HEK293T (cell line): ENCODE data around the gene VPREB3.

Source experiments
- BHLHE40 ChIP-seq: fragments of 450-650 bp; IDR thresholded peaks from 2 replicates; pipeline ENCODE4 v1.6.1; 2016; ENCODE audit warnings: mild to moderate bottlenecking, moderate library complexity, borderline replicate concordance
- CTBP1 ChIP-seq: fragments of 450-650 bp; IDR thresholded peaks from 2 replicates; pipeline ENCODE4 v1.6.1; 2016; ENCODE audit warnings: borderline replicate concordance
- ELF4 ChIP-seq: fragments of 450-650 bp; IDR thresholded peaks from 2 replicates; pipeline ENCODE4 v1.6.1; 2017; ENCODE audit warnings: antibody characterized with exemption
- FOXA1 ChIP-seq: fragments of 450-650 bp; IDR thresholded peaks from 2 replicates; pipeline ENCODE4 v1.6.1; 2016; ENCODE audit warnings: mild to moderate bottlenecking
- FOXK2 ChIP-seq: fragments of 450-650 bp; IDR thresholded peaks from 2 replicates; pipeline ENCODE4 v1.6.1; 2016; ENCODE audit warnings: mild to moderate bottlenecking
- FOXM1 ChIP-seq: fragments of 450-650 bp; IDR thresholded peaks from 2 replicates; pipeline ENCODE4 v1.6.1; 2017; ENCODE audit warnings: mild to moderate bottlenecking, borderline replicate concordance
- HDGF ChIP-seq: fragments of 450-650 bp; IDR thresholded peaks from 2 replicates; pipeline ENCODE4 v1.6.1; 2017; ENCODE audit warnings: antibody characterized with exemption, borderline replicate concordance
- L3MBTL2 ChIP-seq: fragments of 450-650 bp; conservative IDR thresholded peaks from 2 replicates; pipeline ENCODE4 v1.6.1; 2016; ENCODE audit warnings: mild to moderate bottlenecking
- LEF1 ChIP-seq: fragments of 450-650 bp; IDR thresholded peaks from 2 replicates; pipeline ENCODE4 v1.6.1; 2017; ENCODE audit warnings: mild to moderate bottlenecking, borderline replicate concordance
- NFRKB ChIP-seq: fragments of 450-650 bp; IDR thresholded peaks from 2 replicates; pipeline ENCODE4 v1.6.1; 2016; ENCODE audit warnings: mild to moderate bottlenecking, moderate library complexity
- SP1 ChIP-seq: fragments of 450-650 bp; IDR thresholded peaks from 2 replicates; pipeline ENCODE4 v1.6.1; 2017
- SUZ12 ChIP-seq: fragments of 450-650 bp; IDR thresholded peaks from 2 replicates; pipeline ENCODE4 v1.6.1; 2016; ENCODE audit warnings: mild to moderate bottlenecking
- TARDBP ChIP-seq: fragments of 450-650 bp; IDR thresholded peaks from 2 replicates; pipeline ENCODE4 v1.6.1; 2016
- TF ChIP-seq, protein P1 (sequence below): fragments of 450-650 bp; IDR thresholded peaks from 2 replicates; pipeline ENCODE4 v1.6.1; 2016

DNA sequence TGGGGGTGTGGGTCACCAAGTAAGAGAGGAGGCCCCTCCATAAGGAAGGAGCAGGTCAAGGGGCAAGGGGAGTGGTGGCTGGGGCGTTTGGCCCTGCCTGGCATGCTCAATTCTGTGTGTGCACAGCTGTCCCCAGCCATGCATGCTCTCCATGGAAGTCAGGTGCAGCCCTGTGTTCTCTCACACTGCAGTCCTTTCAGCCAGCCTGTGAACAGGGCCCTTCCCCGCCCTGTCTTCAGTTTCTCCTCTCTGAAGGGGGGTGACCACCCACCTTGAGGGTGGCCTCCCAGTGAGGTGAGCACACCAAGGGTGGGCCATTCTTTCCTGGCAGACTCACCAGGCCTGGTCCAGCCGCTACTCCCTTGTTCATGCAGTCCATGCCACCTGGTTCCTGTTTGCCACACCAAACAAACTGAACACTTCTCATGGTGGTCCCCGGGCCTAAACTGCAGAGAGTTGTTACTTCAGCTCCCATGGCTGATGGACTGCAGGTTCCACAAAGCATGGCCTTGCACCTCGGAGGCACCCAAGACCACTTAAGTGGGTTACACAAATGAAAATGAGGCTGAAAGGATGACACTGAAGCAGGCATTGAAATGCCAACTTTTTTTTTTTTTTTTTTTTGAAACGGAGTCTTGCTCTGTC, 15.2 kb upstream of the VPREB3 start:
- TF ChIP-seq SUZ12 = no peak
- no peak for TF ChIP-seq SP1
- no peak for TF ChIP-seq L3MBTL2
- no peak for TF ChIP-seq FOXM1
- no peak for TF ChIP-seq BHLHE40
- TF ChIP-seq, protein P1, sequence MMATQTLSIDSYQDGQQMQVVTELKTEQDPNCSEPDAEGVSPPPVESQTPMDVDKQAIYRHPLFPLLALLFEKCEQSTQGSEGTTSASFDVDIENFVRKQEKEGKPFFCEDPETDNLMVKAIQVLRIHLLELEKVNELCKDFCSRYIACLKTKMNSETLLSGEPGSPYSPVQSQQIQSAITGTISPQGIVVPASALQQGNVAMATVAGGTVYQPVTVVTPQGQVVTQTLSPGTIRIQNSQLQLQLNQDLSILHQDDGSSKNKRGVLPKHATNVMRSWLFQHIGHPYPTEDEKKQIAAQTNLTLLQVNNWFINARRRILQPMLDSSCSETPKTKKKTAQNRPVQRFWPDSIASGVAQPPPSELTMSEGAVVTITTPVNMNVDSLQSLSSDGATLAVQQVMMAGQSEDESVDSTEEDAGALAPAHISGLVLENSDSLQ = no peak
- TF ChIP-seq LEF1 = no peak
- TF ChIP-seq ELF4 = no peak
- no peak for TF ChIP-seq HDGF
- no peak for TF ChIP-seq FOXA1
- TF ChIP-seq CTBP1 = no peak
- TF ChIP-seq FOXK2 = no peak
- no peak for TF ChIP-seq NFRKB
- TF ChIP-seq TARDBP = no peak
